K562 (cell line): ENCODE data around the gene TULP4. TPM values are rescaled to one million over a fixed set of nuclear protein-coding genes. Genes with fewer than 3 reads are reported as not detected.
A peak's percentile ranks its signal among the peaks of the same experiment; 100 is the strongest.

Experiments
- ATAC-seq: fragments of 200-7000 bp; cut with Tn5 transposase; 3 replicates; pipeline ENCODE4 v1.9.1; 2020; ENCODE audit warnings: moderate library complexity
- BruUV-seq: library from RNA; stranded (reverse); fragments of 400-500 nt; replicated peaks from 2 replicates; lab custom pipeline; 2021; lab: Mats Ljungman, UMichigan
- CTCF ChIA-PET: fragments of 300-600 bp; formaldehyde crosslinking; extraction: SDS; loops from one replicate; lab custom pipeline; 2021; ENCODE audit warnings: low intra/inter-chr PET ratio; lab: Yijun Ruan, JAX
- POLR2A ChIA-PET: fragments of 300-600, 350-650 bp; sonication (Branson Sonifier 250); formaldehyde crosslinking; extraction: SDS; loops from one replicate; lab custom pipeline; 2021; ENCODE audit warnings: antibody characterized with exemption, inconsistent platforms; lab: Yijun Ruan, JAX
- DNase-seq, 4 experiments: peaks; one replicate each; pipeline versions ENCODE4 v3.0.0 to v3.0.0-alpha.2; 2011 to 2018; ENCODE audit warnings: low spot score in 3 of 4, mixed read lengths in 3 of 4; ENCODE audit errors: extremely low read depth in 1 of 4
- FAIRE-seq: peaks from 2 replicates; lab custom pipeline; 2011; peaks lifted over from hg19 to GRCh38; lab: Jason Lieb, UNC
- H2AFZ ChIP-seq: 2 replicates; pipeline ENCODE4 v1.6.0; 2011; ENCODE audit warnings: low read depth, low read length, control low read depth, inconsistent platforms
- H3K27ac ChIP-seq: fragments of 200-600 bp; 3 replicates; pipeline ENCODE4 v1.8.0; 2011; ENCODE audit warnings: low read depth, mild to moderate bottlenecking, control low read depth, inconsistent platforms, low read length, moderate library complexity, mixed read lengths; ENCODE audit errors: extremely low read depth
- H3K27me3 ChIP-seq, 2 experiments: fragments of 300-600 bp in 1 of 2; 2 replicates in 1 of 2; 3 replicates in 1 of 2; pipeline versions ENCODE4 v1.6.0 to v1.8.0; 2011; ENCODE audit warnings: inconsistent platforms in 2 of 2, low read length in 2 of 2, mild to moderate bottlenecking in 1 of 2, mixed read lengths in 1 of 2, moderate library complexity in 1 of 2; ENCODE audit not compliant: control insufficient read depth in 2 of 2, insufficient read depth in 2 of 2
- H3K36me3 ChIP-seq: fragments of 300-600 bp; 3 replicates; pipeline ENCODE4 v1.8.0; 2011; ENCODE audit warnings: mild to moderate bottlenecking, low read length, inconsistent platforms; ENCODE audit not compliant: control insufficient read depth, insufficient read depth
- H3K4me1 ChIP-seq, 2 experiments: fragments of 200-600 bp in 1 of 2; replicated peaks in 1 of 2; 2 replicates in 1 of 2; 3 replicates in 1 of 2; pipeline versions ENCODE4 v1.5.1 to v1.8.0; 2011; ENCODE audit warnings: inconsistent platforms in 2 of 2, low read length in 2 of 2, mild to moderate bottlenecking in 1 of 2, mixed read lengths in 1 of 2, moderate library complexity in 1 of 2; ENCODE audit not compliant: control insufficient read depth in 2 of 2, insufficient read depth in 2 of 2
- H3K4me2 ChIP-seq: 2 replicates; pipeline ENCODE4 v1.6.1; 2011; ENCODE audit warnings: low read length, control low read depth, inconsistent platforms, mixed read lengths; ENCODE audit not compliant: insufficient read depth
- H3K4me3 ChIP-seq: fragments of 200-600 bp; sonication (generic), shearing (Covaris generic); 2 replicates; pipeline ENCODE4 v1.5.1; 2016; ENCODE audit warnings: control low read depth, inconsistent platforms
- H3K79me2 ChIP-seq: fragments of 200-600 bp; 3 replicates; pipeline ENCODE4 v1.8.0; 2011; ENCODE audit warnings: low read length, inconsistent platforms; ENCODE audit not compliant: control insufficient read depth, insufficient read depth
- H3K9ac ChIP-seq, 2 experiments: 2 replicates each; pipeline versions ENCODE4 v1.6.0 to v1.6.1; 2011; ENCODE audit warnings: low read depth in 2 of 2, low read length in 2 of 2, control low read depth in 1 of 2, inconsistent platforms in 1 of 2, mild to moderate bottlenecking in 1 of 2, mixed read lengths in 1 of 2; ENCODE audit not compliant: insufficient read depth in 1 of 2
- H3K9me1 ChIP-seq: one replicate; pipeline ENCODE4 v1.6.0; 2011; ENCODE audit warnings: inconsistent platforms, mild to moderate bottlenecking, low read length, moderate library complexity; ENCODE audit not compliant: control insufficient read depth, insufficient read depth
- H3K9me3 ChIP-seq: replicated peaks from 2 replicates; pipeline ENCODE4 v1.5.1; 2011; ENCODE audit warnings: low read depth, low read length, inconsistent platforms; ENCODE audit not compliant: control insufficient read depth, insufficient read depth
- H4K20me1 ChIP-seq: replicated peaks from 2 replicates; pipeline ENCODE4 v1.6.1; 2011; ENCODE audit warnings: low read length, inconsistent platforms, mixed read lengths; ENCODE audit not compliant: control insufficient read depth, insufficient read depth
- ARID3A ChIP-seq: IDR thresholded peaks from 2 replicates; pipeline ENCODE4 v1.6.1; 2012; ENCODE audit warnings: low read depth, low read length, improper control_type of control experiment, borderline replicate concordance
- FOXM1 ChIP-seq, 2 experiments: fragments of 450-650 bp in 1 of 2; sonication (generic) in 1 of 2; formaldehyde crosslinking in 1 of 2; IDR thresholded peaks; 2 replicates each; pipeline versions ENCODE4 v1.6.1 to v1.9.0; 2017 to 2022; ENCODE audit warnings: low read depth in 2 of 2, mild to moderate bottlenecking in 2 of 2, missing genetic modification reagents in 1 of 2, moderate library complexity in 1 of 2
- FOXP4 ChIP-seq: sonication (generic); formaldehyde crosslinking; IDR thresholded peaks from 2 replicates; pipeline ENCODE4 v1.8.0; 2022; ENCODE audit warnings: mild to moderate bottlenecking, missing genetic modification reagents, borderline replicate concordance
- KDM5B ChIP-seq: fragments of 200-600 bp; sonication (generic); IDR thresholded peaks from 2 replicates; pipeline ENCODE4 v1.6.1; 2012; ENCODE audit warnings: low read depth, mild to moderate bottlenecking, moderate library complexity, low read length, control low read depth, inconsistent platforms; ENCODE audit not compliant: insufficient replicate concordance
- KLF16 ChIP-seq: IDR thresholded peaks from 2 replicates; pipeline ENCODE4 v1.6.1; 2016; ENCODE audit warnings: antibody characterized with exemption
- PATZ1 ChIP-seq: fragments of 250-450 bp; sonication (Bioruptor Pico); IDR thresholded peaks from 2 replicates; pipeline ENCODE4 v1.5.0; 2020; ENCODE audit warnings: mild to moderate bottlenecking, borderline replicate concordance
- THRAP3 ChIP-seq: fragments of 450-650 bp; IDR thresholded peaks from 2 replicates; pipeline ENCODE4 v1.6.1; 2016; ENCODE audit warnings: mild to moderate bottlenecking, inconsistent platforms, borderline replicate concordance
- XRCC5 ChIP-seq: fragments of 200-400 bp; formaldehyde crosslinking; IDR thresholded peaks from 2 replicates; pipeline ENCODE4 v1.6.1; 2017; ENCODE audit warnings: low read depth, mild to moderate bottlenecking, low read length
- ZBTB49 ChIP-seq: sonication (generic); formaldehyde crosslinking; IDR thresholded peaks from 2 replicates; pipeline ENCODE4 v1.8.0; 2022; ENCODE audit warnings: missing genetic modification reagents, mild to moderate bottlenecking, borderline replicate concordance
- ZNF668 ChIP-seq: fragments of 250-450 bp; sonication (Bioruptor Pico); IDR thresholded peaks from 2 replicates; pipeline ENCODE4 v1.8.0; 2022; ENCODE audit warnings: mild to moderate bottlenecking, inconsistent platforms
- WGBS: fragments of 100-300 bp; shearing (Covaris generic); methylation state at CpG from one replicate; pipeline ENCODE4 v1.1.6; 2016; ENCODE audit warnings: low coverage, mixed read lengths; ENCODE audit not compliant: insufficient coverage; ENCODE audit errors: missing lambda C conversion rate; 5-methylcytosine and 5-hydroxymethylcytosine counted together
- in situ Hi-C: fragments of 300-500 bp; cut with MboI; formaldehyde crosslinking; loops from 4 replicates; pipeline ENCODE4 v1.15.0; 2018; ENCODE audit warnings: inconsistent platforms, mixed read lengths
- intact Hi-C: fragments of 100-400 bp; cut with micrococcal nuclease; formaldehyde crosslinking; loops from 2 replicates; pipeline ENCODE4 v1.14.2; 2022
- polyA plus RNA-seq, 8 experiments: library from polyadenylated mRNA; depleted of rRNA in 4 of 8; stranded (reverse) in 5 of 8; unstranded in 3 of 8; fragments of >200 nt; fragmentation: Nextera tagmentation in 2 of 8; fragmentation: Illumina TruSeq in 1 of 8; extraction: Ambion mirVana in 2 of 8; extraction: Trizol in 1 of 8; gene quantifications; 2 replicates each; pipeline versions ENCODE4 v1.2.1 to v1.2.3, GENCODE V29; 2011 to 2014; ENCODE audit warnings: inconsistent platforms in 1 of 8, missing spikeins in 1 of 8
- total RNA-seq, 7 experiments: library from RNA; depleted of rRNA in 6 of 7; stranded (reverse); fragments of >200 nt in 6 of 7; fragmentation: Illumina TruSeq in 2 of 7; extraction: Trizol in 2 of 7; gene quantifications; 2 replicates each; pipeline versions ENCODE4 v1.2.1 to v1.2.3, GENCODE V29; 2011 to 2021; ENCODE audit warnings: low replicate concordance in 1 of 7

Gene TULP4
- total and polyA plus RNA-seq, 9 of the 15 experiments (the other 6 are each of a cell fraction or from before 2014, with no cell fraction given) = 1.2 to 50.4 (median 11.0) TPM

GRCh38 chr6:158283304-158283980 lies 28.8 kb upstream of the TULP4 start:
- intact Hi-C loops = no loop called here
- H4K20me1 ChIP-seq = no peaks in the 10 kb centered on the region
- DNase-seq (no peak), FAIRE-seq (no peak), ATAC-seq (peak; percentile 48; the same call in 1 of the 3 replicates)
- no peak overlapping the region for H3K4me3 ChIP-seq
- no TSS peak for BruUV-seq
- H3K9ac ChIP-seq = no peak overlapping the region
- H3K36me3 ChIP-seq = no peaks in the 10 kb centered on the region; the same call in 2 of the 3 replicates
- ChIA-PET POLR2A (no interaction called here), CTCF (no interaction called here)
- no peaks in the 10 kb centered on the region for H3K9me3 ChIP-seq
- H3K4me2 ChIP-seq = no peak overlapping the region
- WGBS = 66% methylated on average over 4 of the region's 4 CpGs
- H3K79me2 ChIP-seq = no peaks in the 10 kb centered on the region; the same call in 2 of the 3 replicates
- no peak overlapping the region for H3K27ac ChIP-seq
- no peaks in the 10 kb centered on the region for H3K27me3 ChIP-seq
- H3K4me1 ChIP-seq = no peaks in the 10 kb centered on the region
- H2AFZ ChIP-seq = no peak overlapping the region
- H3K9me1 ChIP-seq = no peaks in the 10 kb centered on the region
- in situ Hi-C loops = no loop called here
- TF ChIP-seq KDM5B (no peak), KLF16 (no peak), PATZ1 (CRISPR knock-in tag) (no peak), THRAP3 (no peak), FOXP4 (no peak), XRCC5 (no peak), ARID3A (no peak), ZBTB49 (CRISPR knock-in tag) (no peak), ZNF668 (no peak), FOXM1 (IDR thresholded peaks at IDR 0.05; ENCODE audit: low read depth) (no peak), FOXM1 (CRISPR knock-in tag; IDR thresholded peaks at IDR 0.05; ENCODE audit: low read depth) (no peak)
